ENCODE measurements around the gene PKP2.

PKP2 gene

GRCh38 chr12:32896432-32897280 lies at the start of gene PKP2:
PKP2 (minus strand) TSS chr12:32896777; CDS start chr12:32896731, 46 bp downstream.
- DNase-seq, result peak; percentile 74

DNA sequence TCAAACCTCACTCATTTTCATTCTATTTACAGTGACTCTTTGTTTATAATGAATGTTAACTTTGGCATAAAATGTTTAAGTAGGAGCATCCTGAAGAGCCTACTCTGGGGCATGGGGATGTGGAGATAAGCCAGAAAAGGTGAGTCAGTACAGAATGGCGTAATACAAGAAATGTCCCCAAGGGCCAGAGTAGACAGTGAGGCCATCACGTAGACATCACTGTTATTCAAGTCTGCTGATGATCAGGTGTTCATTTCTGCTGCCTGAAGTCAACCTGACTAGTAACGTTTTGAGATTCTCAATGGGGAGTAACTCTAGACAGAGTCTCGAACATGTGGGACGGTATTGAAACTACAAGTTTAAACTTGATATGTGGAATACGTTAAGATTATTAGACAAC lies 47.6 kb upstream of the PKP2 start:
- no peak for DNase-seq

GRCh38 chr12:32939801-32940200 lies 43.2 kb upstream of the PKP2 start:
- DNase-seq, result no peak

DNA sequence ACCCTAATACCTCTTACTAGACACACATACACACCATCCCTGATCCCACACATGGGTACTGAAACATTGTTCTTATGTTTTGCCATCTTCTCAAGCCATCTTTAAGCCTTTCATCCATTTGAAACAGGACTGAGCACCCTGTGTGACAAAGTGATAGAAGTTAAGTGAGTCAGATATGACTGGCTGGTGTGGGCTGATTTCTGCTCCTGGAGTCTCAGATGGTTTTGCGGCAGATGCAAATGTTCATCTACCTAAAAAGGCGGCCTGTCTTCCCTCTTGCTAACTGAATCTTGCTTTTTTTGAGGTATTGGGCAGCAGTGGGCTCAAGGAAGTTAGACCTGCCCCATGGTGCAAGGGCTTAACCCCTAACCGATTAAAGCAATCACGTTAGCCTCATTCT lies 30.4 kb upstream of the PKP2 start:
- no peak for DNase-seq

DNA sequence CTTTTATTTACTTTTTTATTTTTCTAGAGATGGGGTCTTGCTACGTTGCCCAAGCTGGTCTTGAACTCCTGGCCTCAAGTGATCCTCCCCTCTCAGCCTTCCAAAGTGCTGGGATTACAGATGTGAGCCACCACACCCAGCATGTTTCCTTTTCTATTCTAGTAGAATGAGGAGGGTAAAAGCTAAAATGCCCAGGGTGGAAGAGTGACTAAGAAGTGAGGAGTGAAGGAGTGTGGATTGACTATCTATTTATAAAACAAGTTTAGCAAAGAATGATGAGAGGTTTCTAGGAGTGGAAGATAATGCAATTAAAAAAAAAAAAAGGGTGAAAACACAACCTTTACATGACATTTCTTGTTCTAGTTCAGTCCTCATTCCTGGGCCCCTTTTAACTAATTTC lies 29.8 kb upstream of the PKP2 start:
- no peak for DNase-seq

DNA sequence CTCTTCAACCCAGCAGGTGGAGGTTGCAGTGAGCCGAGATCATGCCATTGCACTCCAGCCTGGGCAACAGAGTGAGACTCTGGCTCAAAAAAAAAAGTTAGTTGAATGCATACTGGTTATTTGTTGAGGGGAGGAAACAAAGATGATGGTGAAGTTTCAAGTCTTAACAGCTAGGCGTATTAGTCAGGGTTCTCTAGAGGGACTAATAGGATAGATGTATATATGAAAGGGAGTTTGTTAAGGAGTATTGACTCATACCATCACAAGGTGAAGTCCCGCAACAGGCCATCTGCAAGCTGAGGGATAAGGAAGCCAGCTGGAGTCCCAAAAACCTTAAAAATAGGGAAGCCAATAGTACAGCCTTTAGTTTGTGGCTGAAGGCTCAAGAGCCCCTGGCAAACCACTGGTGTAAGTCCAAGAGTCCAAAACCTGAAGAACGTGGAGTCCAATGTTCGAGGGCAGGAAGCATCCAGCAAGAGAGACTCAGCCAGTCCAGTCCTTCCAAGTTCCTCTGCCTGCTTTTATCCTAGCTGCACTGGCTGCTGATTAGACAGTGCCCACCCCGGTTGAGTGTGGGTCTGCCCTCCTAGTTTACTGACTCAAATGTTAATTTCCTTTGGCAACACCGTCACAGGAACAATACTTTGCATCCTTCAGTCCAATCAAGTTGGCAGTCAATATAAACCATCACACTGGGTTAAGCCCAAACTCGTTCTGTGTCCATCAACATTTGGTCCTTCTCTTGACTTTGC lies 26.1 kb upstream of the PKP2 start:
- DNase-seq, result no peak

GRCh38 chr12:32921397-32921796 lies 24.8 kb upstream of the PKP2 start:
- no peak for DNase-seq

GRCh38 chr12:32920506-32921085 lies 24.0 kb upstream of the PKP2 start:
- no peak for DNase-seq

- DNase-seq, result peak; percentile 21
Measured at GRCh38 chr12:32918890-32919801, 22.6 kb upstream of the PKP2 start.

DNA sequence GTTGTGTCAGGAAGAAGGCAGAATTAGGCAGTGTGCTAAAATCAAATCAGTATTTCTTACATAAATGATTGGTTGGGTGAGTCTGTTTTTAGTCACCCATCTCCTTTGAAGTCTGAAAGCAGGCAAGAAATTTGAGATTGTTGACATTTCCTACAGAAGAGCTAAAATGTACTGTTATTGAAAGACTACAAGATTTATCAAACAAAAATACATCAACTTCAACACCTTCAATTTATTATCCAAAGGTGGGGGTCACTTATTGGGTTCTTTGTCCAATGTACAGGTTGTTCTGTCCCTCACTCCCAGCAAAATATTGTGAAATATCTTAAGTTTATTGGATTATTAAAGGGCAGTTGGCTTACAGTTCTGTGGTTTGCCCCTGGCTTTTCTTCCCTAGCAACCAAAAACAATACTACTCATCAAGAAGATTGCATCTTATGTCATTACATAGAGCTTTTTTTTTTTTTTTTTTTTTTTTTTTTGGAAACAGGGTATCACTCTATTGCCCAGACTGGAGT lies 20.6 kb upstream of the PKP2 start:
- DNase-seq, result no peak

DNA sequence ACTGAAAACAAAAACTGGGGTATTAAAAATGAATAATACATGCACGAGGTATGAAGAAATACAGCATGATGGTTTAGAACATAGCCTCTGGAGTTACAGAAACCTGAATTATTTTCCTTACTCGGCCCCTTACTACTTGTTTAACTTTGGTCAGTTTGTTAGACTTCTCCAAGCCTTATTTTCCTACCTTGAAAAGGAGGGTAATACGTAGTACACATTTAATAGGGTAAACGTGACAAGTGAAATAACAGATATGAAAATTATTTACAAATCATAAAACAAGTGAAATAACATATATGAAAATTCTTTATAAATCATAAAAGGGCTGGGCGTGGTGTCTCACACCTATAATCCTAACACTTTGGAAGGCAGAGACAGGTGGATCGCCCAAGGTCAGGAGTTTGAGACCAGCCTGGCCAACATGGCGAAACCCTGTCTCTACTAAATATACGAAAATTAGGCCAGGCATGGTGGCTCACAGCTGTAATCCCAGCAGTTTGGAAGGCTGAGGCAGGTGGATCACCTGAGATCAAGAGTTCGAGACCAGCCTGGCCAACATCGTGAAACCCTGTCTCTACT lies 11.4 kb upstream of the PKP2 start:
- DNase-seq, result no peak

- no peak for DNase-seq
Measured at GRCh38 chr12:32907166-32907565, 10.6 kb upstream of the PKP2 start.

DNA sequence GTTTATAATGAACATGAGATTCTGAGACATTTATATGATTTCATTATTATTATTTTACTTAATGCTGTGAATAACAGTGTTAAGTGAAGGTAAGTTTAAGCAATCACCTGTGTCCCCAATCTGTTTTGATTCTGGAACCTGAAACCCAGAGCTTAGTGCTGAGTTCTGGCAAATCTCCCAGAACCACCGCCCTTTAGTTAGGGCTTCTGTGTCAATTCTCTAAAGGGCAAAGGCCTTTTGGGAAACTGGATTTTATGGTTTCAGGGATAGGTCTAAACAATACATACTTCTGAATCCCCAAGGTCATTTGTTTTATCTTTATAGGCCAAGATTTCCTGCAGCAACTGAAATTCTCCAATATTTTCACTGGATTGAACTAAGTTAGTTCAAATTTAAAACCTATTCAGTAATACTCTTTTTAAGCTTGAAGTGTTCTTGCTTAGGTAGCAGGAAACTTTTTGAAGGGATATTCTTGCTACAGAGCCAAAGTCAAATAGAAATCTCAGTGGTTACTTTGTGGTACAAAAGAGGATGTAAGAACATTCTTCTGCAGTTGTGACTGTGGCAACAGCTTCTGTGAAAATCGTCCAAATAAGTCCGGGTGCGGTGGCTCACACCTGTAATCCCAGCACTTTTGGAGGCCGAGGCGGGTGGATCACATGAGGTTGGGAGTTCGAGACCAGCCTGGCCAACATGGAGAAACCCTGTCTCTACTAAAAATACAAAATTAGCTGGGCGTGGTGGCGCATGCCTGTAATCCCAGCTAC lies 10.0 kb upstream of the PKP2 start:
- DNase-seq, result no peak

- no peak for DNase-seq
Measured at GRCh38 chr12:32903763-32904162, 7.2 kb upstream of the PKP2 start.

DNA sequence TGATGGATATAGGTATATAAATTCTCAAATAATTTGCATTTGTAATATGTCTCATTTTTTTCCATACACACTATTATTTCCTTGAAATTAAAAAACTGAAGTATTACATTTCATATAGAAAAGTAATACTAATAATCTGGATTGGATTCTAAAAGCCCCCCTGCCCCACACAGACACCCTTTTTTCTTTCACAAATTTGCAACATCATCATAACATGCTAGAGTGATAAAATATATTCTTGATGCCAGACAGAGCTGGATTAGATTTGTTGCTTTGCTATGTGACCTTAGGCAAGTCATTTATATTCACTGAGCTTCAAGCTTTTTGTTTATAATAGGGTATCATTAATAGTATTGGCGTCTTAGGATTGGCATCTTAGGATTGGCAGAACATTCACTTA lies 6.7 kb upstream of the PKP2 start:
- DNase-seq, result no peak

DNA sequence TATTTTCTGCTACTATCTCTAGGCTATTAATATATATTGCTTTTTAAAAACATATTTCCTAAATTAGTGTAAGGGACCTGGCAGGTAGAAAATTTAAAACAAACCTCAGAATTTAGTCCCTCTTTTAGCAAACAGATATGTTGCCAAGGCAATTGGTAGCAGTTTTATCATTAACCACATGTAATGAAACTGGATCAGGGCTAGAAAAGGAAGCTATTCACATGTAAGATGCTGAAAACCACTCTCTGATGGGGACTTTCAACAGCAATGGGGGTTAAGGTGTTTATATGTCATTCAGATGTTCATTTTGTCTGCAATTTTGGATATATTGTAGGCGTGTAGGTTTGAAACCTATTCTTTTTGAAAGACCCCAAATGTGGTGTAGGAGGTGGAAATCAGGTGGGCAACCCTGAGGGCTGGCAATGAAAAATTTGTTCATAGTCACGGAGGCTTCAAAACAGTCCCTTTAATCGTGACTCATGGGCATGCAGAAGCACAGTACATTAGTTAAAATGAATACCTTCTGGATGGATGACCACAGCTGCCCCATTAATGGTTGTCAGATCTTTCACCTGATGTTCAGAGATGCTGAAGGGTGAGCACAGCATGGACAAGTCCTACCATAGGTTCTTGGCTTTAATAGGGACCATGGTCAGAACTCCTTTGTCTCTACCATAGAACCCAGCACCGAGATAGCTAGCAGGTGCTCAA lies 5.9 kb upstream of the PKP2 start:
- peak; percentile 3 for DNase-seq

GRCh38 chr12:32901553-32901952 lies 5.0 kb upstream of the PKP2 start:
- no peak for DNase-seq

DNA sequence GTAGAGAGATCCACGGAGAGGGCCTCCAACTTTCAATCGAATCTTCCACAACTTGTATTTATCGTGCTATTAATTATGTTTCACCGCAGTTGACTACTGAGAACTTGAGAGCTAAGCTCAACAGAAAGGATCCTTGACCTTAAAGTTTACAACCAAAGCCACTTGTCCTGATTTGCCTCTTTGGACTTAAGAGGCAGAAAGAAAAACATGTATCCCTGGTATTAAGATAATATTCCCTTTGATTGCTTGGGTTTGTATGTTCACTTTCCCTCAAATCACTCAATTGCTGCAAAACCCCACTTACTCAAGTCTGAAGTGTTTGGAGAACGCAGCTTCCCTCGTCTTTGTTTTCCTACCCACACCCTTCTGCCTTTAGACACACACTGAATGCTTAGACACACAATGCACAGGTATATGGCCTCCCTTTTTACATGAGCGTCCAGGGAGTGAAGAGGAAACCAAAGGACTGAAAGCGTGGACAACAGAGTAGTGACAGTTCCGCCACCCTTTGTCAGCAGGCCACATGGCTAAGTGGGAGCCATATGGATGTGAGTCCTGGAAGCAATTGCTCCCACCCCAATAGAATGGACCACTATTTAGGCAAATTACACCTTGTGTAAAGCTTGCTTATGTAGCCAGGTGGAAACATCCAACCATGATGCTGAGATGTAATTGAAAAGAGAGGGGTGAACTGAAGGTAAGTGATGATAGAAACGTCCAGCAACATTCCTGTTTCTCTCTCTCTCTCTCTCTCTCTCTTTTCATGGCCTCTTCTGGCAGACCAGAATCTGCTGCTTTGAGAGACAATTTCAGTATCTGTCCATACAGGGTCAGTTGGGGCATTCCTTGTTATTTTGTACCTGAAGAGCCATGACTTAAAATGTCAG lies 1.4 kb upstream of the PKP2 start:
- peak; percentile 1 for DNase-seq

GRCh38 chr12:32897281-32897610 lies 669 bp upstream of the PKP2 start:
- no peak for DNase-seq
